Measurements from ENCODE around the gene NDUFB2.
"Not testable (repeated sequence)": the region's sequence is repeated elsewhere in the genome, so short reads cannot be mapped to it uniquely, and the experiment has no call there.

Gene NDUFB2

DNA sequence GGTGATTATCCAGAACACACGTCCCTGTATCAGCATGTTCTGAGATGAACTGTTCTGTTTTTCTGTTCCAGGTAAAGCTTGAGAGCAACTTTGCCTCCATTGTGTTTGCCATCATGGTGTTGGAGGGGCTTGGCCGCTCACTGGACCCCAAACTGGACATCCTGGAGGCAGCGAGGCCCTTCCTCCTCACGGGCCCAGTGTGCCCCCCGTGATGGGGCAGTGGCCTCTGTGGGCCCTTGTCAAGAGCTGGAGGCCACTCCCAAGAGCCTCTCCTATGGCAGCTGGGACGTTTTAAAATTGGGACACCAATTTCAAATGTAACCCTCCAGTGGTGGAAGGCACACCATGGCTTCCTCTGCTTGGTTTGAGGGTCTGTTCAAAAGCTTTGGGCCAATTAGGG is 1.9 kb upstream of the NDUFB2 start:
- DNase-seq: no peak

DNA sequence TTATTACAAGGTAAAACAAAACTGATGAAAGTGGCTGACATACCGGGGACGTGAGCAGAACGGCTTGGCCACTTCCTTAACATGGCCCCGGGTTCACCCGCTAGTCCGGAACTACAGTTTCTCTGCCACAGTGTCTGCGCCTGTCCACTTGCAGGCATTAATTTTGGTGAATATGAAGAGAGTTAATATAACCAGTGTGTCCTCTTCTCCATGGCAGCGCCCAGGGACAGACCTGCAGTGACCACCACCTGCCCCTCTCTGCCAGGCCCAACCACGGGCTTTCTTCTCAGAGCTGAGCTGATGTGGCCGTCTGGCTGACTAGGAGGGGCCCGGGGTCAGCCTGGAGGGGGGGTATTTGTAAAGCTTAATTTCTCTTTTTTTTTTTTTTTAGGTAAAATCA is 1.1 kb upstream of the NDUFB2 start:
- no peak for DNase-seq

DNA sequence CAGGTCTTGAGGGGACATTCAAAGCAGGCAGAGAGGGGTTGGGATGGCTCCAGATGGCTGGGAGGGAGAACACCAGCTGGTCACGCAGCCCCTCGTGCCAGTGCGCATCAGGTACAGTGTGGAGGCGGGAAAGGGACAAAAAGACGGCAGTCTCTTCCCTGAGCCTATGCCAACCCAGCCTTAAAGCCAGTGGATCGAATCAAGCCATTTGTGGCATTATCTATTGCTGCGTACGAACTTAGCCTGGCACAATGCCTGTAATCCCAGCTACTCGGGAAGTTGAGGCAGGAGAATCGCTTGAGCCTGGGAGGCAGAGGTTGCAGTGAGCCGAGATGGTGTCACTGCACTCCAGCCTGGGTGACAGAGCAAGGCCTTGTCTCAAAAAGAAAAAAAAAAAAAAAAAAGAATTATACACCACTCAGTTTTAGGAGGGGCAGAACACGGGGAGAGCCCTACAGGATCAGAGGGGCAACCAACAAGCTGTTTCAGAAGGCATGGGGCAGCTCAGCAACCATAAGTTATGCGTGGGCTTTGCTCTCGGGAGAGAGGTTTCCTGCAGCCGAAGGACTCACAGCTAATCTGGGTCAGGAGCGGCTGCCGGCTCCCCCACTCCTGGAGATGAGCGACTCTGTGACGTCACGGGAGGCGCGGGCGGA is 356 bp upstream of the NDUFB2 start:
- no peak for DNase-seq

DNA sequence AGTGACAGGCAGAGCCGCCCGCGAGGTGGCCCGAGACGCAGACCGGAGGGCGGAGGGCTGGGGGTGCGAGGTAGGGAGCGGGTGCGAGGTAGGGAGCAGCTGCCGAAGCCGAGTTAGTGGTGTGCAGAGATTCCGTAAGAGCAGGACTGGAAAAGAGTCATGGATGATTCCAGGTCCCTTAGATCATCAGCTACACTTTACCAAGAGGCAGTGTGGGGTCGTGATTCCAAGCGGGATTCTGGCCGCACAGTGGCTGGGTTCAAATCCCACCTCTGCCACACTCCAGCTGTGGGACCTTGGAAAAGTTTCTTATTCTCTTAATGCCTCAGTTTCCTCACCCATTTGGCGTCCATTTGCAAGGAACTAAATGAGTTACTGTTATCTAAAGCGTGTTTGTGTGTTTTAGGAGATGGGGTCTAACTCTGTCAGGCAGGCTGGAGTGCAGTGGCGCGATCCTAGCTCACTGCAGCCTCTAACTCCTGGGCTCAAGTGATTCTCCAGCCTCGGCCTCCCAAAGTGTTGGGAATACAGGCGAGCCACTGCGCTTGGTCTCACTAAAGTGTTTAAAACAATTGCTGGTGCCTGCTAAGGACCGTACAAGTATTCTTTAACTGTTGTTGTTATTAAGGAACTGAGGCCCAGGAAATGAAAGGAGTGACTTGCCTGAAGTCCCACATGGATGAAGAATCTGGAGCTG is 1.1 kb downstream of the NDUFB2 start:
- DNase-seq: no peak

DNA sequence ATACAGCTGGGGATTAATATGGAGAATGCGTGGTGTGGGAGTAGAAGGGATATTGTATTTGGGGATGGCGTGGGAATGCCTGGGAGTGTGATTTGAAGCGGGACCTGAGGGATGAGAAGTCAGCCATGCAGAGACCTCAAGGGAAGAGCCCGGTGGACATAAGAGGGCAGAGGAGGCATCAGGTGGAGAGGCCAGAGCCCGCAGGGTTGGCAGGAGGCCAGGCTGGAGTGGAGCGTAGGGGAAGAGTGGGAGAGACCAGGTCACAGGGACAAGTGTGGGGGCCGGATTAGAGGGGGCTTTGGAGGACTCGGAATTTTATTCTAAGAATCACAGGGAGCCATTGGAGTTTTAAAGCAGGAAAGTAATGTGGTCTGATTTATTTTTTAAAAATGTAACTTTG is 2.0 kb downstream of the NDUFB2 start:
- no peak for DNase-seq

DNA sequence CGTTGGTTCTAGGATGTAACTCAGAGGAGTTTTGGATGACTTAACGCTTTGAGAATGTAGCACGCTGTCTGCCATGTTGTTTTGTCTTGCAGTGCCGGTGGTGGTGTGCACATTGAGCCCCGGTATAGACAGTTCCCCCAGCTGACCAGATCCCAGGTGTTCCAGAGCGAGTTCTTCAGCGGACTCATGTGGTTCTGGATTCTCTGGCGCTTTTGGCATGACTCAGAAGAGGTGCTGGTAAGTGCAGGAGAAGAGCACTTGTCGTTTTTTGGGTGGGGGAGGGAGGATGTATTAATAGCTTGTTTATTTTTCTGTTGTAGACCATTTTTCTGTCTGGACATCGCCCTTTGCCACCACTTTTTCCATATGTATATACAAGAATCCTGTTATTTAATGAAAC is 6.3 kb downstream of the NDUFB2 start:
- DNase-seq: no peak

DNA sequence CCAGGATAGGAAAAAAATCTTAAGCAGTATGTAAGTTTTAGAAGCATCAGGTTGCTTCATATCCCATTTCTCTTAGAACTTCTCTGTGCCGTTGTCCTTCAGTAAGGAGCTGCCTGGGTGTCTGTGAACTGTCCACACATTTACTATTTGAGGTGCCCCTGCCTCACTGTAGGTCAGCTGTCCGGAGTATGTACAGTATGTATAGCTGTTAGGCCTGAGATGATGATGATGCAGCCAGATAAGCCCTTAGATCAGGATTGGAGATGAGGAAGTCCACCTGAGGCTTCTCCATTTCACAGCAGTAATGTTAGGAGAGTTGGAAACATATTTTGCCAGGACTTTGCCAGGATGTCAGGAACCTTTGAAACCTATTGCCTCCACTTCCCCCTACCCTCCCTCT is 7.7 kb downstream of the NDUFB2 start:
- DNase-seq: no peak

DNA sequence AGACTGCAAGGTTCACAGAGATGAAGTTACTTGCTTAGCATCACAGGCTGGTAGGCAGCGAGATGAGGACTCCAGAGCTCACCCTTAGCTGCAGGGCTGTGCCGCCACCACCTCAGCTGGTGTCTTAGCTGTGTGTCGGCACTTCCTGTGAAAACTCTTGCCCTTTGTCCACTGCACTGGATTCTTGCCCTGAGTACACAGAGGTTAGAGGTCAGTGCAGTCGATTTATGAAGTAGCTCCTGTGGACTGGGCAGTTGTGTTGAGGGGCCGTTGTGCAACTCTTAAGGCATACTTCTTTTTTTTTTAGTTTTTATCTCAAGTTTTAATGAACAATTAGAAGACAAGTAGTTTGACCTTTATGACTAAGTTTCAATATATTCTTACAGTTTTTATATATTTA is 10.6 kb downstream of the NDUFB2 start:
- no peak for DNase-seq

DNA sequence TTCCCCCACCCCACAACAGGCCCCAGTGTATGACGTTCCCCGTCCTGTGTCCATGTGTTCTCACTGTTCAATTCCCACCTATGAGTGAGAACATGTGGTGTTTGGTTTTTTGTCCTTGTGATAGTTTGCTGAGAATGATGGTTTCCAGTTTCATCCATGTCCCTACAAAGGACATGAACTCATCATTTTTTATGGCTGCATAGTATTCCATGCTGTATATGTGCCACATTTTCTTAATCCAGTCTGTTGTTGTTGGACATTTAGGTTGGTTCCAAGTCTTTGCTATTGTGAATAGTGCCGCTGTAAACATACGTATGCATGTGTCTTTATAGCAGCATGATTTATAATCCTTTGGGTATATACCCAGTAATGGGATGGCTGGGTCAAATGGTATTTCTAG is 12.3 kb downstream of the NDUFB2 start:
- DNase-seq: not testable (repeated sequence)

DNA sequence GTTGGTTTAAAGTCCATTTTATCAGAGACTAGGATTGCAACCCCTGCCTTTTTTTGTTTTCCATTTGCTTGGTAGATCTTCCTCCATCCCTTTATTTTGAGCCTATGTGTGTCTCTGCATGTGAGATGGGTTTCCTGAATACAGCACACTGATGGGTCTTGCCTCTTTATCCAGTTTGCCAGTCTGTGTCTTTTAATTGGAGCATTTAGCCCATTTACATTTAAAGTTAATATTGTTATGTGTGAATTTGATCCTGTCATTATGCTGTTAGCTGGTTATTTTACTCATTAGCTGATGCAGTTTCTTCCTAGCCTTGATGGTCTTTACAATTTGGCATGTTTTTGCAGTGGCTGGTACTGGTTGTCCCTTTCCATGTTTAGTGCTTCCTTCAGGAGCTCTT is 15.9 kb downstream of the NDUFB2 start:
- not testable (repeated sequence) for DNase-seq

DNA sequence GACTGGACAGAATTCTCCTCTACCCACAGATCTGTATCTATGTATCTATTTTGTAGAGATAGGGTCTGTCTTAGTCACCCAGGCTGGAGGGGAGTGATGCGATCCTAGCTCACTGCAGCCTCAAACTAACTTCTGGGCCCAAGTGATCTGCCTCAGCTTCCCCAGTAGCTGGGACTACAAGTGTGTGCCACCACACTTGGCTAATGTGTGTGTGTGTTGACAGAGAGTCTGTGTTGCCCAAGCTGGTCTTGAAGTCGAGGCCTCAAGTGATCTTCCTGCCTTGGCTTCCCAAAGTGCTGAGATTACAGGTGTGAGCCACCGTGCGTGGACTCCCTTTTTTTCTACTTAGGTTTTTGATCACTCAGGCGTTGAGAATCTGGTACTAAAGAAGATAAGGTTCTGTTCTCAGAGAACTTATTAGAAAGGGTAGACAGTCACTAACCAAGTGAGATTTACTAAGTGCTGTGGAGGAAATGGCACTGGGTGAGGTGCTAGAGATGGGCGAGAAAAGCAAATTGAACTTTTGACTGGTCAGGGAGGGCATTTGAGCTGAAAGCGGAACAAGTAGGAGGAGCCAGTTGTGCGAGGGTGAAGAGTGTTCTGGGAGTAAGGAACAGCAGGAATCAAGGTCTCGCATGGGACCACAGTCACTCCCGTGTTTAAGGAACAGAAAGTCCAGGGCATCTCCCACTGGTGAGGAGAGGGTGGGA is 18.0 kb downstream of the NDUFB2 start:
- no peak for DNase-seq

DNA sequence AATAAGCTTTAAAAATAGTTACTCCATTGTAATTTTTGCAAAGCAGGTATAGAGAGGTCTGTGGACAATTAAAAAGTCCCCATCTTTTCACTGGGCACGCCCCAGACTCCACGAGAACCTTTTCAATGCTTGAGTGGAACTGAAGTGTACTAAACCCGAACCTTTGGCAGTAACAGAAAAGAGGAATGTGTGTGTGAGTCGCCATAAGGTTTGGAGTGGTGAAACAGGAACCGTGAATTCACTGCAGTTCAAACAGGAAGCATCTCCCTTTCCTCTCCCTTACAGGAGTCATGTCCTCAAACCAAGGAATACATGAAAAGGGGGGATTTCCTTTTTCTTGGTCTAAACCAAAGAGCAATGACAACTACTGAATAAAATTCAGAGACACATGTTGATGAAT is 23.2 kb downstream of the NDUFB2 start:
- no peak for DNase-seq

DNA sequence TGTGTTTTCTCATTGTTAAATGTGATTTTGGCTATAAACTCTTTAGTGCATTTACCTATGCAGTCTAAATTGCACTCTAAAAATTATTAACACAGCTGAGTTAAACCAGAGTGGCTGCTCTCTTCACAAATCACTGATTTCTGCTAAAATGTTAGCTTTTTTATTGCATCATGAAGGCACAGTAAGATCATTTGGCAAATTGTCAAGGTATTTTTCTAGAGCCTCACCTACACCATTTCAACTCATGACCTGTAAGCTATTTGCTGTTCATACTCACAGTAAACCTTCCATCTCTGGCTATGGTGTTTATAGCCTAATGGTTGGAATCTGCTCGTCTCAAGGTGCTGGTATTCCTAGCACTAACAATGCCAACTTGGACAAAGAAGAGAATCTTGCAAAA is 25.7 kb downstream of the NDUFB2 start:
- DNase-seq: no peak

DNA sequence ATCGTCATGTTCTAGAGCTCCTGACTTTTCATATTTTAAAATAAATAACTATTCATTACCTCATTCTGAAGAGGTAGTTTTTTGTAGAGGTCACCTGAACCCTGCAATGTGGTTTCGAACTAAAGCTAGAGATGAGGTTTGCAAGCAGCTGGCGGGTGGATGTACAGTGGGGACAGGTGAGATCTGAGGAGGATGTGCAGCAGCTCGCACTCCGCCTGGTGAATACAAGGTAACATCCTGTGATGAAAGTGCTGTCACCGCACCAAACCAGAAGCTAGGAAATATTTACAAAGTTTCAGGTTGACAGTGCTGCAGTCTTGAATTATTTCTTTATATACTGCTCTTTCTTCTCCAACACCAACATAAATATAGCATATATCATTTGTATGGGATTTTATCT is 26.5 kb downstream of the NDUFB2 start:
- no peak for DNase-seq

DNA sequence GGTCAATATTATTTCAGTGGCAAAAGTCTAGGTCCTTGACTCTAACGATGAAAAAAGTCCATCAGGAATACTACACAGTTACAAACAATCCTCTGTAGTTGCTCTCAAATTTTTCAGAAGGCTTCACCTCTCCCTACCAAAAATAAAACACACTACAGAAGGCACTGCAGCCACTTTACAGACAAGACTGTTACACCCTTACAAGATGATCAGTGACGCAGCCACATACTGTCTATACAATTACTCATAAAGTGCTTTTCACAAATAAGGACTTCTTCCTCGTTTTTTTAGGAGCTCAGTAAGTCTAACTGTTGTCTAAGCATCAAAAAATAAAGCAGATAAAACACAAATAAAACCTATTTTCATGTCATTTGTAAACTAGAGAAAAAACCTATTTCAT is 27.1 kb downstream of the NDUFB2 start:
- DNase-seq: no peak

DNA sequence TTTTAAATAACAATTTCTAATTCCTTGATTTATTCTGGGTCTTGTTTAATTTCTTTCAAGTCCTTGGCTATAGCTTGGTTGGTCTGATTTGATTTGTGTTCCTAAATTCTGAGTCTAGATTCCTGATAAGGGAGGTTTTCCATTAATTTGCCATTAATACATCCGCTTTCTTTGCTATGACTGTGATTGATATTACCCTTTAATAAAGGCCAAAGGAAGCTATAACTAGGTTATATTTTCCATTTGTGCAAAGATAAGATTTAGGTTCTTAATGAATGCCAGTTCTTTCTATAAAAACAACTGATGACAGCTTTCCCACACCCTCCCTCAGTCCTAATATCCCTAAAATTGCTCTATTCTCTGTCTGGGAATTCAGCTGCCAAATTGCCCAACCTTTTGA is 28.2 kb downstream of the NDUFB2 start:
- no peak for DNase-seq

DNA sequence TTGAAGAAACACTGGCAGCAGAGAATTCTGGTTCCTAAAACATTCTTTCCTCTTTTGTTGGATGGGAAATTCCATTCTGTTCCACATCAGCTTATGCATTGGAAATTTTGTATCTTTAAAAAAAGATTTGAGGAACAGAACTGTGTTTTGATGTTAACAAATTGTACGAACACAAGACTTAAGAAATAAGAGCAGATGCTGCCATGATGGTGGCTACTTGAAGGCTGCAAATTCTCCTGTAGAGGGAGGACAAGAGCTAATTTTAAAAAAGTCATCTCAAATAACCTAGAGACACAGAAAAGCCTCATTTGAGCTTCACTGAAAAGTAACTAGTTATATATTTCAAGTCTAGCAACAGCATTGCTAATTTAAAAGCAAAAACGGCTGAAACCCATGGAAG is 29.8 kb downstream of the NDUFB2 start:
- no peak for DNase-seq

DNA sequence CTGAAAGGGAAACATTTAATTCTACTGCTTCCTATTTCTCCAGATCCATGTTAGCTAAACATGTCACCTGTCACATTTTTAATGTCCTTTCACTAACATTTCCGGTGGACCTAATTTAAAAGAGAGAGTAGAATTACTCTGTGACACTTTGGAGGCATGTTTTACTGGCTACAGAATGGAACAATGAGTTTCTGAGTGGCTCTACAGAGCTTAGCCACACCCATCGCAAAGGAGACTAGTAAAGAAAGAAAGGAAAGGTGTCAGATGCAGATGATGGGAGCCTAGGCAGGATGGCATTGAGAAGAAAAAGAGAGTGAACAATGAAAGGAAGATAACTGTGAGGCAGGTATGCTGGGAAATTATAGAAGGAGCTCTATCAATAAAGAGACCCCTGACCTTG is 35.9 kb downstream of the NDUFB2 start:
- DNase-seq: no peak

DNA sequence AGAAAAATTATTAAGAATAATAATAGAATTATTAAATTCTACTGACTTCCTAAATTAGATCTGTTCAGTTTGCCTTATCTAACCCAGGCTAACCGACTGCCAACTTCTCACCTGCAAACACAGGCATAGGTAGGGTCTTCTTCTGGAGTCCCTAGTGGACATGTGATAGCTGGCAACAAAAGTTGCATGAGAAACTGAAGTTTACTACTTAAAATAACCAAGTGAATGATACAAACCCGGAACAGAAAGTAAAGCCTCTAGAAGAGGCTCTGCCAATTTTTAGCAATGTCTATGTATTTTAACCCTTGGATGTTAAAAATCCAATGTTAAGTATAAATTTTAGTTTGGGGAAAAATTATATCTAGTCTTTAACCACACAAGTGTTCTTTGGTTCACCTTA is 37.6 kb downstream of the NDUFB2 start:
- DNase-seq: no peak

DNA sequence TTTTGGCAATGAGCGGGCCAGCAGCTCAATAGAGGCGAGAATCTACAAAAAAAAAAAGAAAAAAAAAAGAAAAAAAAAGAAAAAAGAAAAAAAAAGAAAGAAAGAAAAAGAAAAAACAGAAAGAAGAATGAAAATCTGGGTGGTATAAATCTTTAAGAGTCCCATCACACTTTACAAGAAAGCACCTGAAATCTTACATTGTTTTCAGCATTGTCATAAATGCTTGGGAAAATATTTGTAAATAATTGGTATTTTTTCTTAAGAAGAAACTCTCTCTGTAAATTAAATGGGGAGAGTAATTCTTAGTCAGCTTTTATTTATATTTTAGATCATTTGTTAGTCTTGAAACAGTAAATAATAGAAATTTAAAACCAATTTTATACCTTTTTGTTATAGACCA is 38.2 kb downstream of the NDUFB2 start:
- DNase-seq: no peak

DNA sequence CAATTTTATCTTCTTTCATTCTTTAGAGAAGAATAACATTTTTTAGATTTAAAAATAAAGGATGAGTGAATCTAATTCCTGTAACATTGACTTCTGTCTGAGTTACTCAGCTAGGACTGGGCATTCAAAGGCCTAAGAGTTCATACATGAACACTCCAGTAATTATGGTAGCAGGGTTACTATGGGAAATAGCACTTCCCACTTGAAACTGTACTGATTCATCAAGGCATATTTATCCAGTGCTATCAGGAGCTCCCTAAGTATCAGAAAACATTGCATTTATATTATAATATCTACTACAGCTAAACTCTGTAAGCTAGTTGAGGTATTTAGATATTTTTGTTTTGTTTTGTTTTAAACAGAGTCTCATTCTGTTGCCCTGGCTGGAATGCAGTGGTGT is 41.8 kb downstream of the NDUFB2 start:
- no peak for DNase-seq

DNA sequence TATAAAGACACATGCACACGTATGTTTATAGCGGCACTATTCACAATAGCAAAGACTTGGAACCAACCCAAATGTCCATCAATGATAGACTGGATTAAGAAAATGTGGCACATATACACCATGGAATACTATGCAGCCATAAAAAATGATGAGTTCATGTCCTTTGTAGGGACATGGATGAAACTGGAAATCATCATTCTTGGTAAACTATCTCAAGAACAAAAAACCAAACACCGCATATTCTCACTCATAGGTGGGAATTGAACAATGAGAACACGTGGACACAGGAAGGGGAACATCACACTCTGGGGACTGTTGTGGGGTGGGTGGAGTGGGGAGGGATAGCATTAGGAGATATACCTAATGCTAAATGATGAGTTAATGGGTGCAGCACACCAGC is 46.7 kb downstream of the NDUFB2 start:
- DNase-seq: not testable (repeated sequence)

DNA sequence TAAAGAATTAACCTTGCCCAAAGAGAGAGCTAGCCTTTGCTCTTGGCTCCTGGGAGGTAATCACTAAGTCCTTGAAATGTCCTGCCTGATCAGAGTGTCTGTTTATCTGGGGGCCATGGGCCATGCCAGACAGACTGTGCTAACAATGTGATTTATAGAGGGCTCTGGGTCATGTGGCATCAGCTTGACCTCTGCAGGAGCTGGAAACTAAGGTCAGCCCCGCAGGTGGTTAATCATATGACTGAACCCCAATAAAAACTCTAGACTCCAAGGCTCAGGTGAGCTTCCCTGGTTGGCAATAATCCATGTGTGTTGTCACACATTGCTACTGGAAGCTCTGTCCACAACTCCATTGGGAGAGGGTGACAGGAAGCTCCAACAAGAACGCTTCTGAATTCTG is 47.5 kb downstream of the NDUFB2 start:
- no peak for DNase-seq

DNA sequence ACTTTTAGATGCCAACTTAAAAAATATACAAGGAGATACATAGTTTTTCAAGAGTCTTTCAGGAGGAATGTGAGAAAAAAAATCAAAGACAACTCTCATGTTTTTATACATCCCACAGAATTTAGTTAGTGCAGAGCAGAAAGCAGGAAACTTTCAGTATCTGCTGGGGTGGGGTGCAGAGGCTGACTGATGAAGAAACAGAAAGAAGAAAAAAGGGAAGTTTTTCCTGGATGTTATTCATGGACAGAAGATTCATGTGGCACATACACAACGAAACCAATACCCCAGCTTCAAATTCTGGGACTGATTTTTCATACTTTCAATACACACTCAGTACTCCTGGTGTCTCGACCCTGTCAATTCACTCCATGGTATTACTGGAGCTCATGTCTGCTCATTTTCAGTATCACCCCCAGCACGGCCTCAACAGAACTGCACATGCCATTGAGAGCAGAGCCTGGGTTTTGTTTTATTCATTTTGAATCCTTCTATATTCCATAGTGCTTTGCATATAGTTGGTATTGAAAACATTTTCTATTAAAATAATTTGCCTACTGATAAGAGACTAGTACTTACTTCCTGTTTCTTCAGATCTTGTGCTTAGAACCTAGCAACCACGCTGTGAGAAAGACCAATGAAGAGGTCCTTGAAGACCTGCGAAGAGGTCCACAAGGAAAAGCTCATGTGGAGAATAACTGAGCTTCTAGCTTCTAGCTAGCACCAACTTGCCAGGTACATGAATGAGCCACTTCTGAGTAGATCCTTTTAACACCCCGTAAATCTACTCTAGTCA is 49.0 kb downstream of the NDUFB2 start:
- DNase-seq: no peak

Measured in NCI-H2227 treated with DMSO at 0.1 percent for 48 hours (cell line).